OCI-M2 (cell line): ENCODE results near the gene TCHP.
"Not testable (repeated sequence)": the region's sequence is repeated elsewhere in the genome, so short reads cannot be mapped to it uniquely, and the experiment has no call there.

Experiments used
- DNase-seq: peaks from one replicate; lab custom pipeline; 2025; ENCODE audit not compliant: unreplicated experiment; lab: John Stamatoyannopoulos, UW

TCHP gene

GRCh38 chr12:109899783-109900751, at the start of gene TCHP:
TSS of gene TCHP (plus strand) at chr12:109900274. CDS start at chr12:109903027, 2,753 bp downstream.
- DNase-seq = peak; percentile 42

GRCh38 chr12:109850518-109850917, 49.6 kb upstream of the TCHP start:
- DNase-seq = not testable (repeated sequence)

GRCh38 chr12:109855377-109855776, 44.7 kb upstream of the TCHP start:
- no peak for DNase-seq

- DNase-seq = no peak
These were observed 42.4 kb upstream of the TCHP start for GRCh38 chr12:109857715-109858114.

- no peak for DNase-seq
These were observed 41.3 kb upstream of the TCHP start for GRCh38 chr12:109858764-109859163.

- no peak for DNase-seq
These were observed 39.1 kb upstream of the TCHP start for GRCh38 chr12:109860977-109861376.

- DNase-seq = no peak
These were observed 38.3 kb upstream of the TCHP start for GRCh38 chr12:109861689-109862314.

- not testable (repeated sequence) for DNase-seq
These were observed 37.6 kb upstream of the TCHP start for GRCh38 chr12:109862491-109862890.

- DNase-seq = no peak
These were observed 36.0 kb upstream of the TCHP start for GRCh38 chr12:109863847-109864712.

GRCh38 chr12:109864916-109865315, 35.2 kb upstream of the TCHP start:
- no peak for DNase-seq

GRCh38 chr12:109868182-109869051, 31.7 kb upstream of the TCHP start:
- no peak for DNase-seq

GRCh38 chr12:109870648-109871047, 29.4 kb upstream of the TCHP start:
- no peak for DNase-seq

- no peak for DNase-seq
These were observed 28.3 kb upstream of the TCHP start for GRCh38 chr12:109871668-109872314.

GRCh38 chr12:109873653-109874052, 26.4 kb upstream of the TCHP start:
- DNase-seq = no peak

- no peak for DNase-seq
These were observed 24.4 kb upstream of the TCHP start for GRCh38 chr12:109875572-109876131.

GRCh38 chr12:109876406-109876805, 23.7 kb upstream of the TCHP start:
- DNase-seq = no peak

- DNase-seq = no peak
These were observed 22.4 kb upstream of the TCHP start for GRCh38 chr12:109877504-109878246.

- no peak for DNase-seq
These were observed 21.8 kb upstream of the TCHP start for GRCh38 chr12:109878247-109878625.

GRCh38 chr12:109878749-109879148, 21.3 kb upstream of the TCHP start:
- no peak for DNase-seq
